ENCODE results near the gene ZNF33A.
"Not testable (repeated sequence)": the region's sequence is repeated elsewhere in the genome, so short reads cannot be mapped to it uniquely, and the experiment has no call there.

Gene ZNF33A

DNA sequence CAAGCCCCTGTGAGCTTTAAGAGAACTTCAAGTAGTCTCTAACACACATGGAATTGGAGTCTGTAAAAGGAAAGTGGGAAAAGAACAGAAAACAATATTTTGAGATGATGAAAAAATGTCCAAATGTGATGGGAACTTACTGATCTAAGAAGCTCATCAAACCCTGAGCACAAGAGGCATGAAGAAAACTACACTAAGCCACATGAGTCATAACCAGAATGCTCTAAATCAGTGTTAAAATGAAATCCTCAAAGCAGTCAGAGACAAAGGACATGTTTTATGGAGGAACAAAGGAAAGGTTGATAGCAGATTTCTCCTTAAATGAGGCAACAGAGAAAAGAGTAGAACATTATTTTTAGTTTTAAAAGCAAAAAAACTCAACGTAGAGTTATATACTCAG lies 37.2 kb downstream of the ZNF33A start:
- no peak for DNase-seq

DNA sequence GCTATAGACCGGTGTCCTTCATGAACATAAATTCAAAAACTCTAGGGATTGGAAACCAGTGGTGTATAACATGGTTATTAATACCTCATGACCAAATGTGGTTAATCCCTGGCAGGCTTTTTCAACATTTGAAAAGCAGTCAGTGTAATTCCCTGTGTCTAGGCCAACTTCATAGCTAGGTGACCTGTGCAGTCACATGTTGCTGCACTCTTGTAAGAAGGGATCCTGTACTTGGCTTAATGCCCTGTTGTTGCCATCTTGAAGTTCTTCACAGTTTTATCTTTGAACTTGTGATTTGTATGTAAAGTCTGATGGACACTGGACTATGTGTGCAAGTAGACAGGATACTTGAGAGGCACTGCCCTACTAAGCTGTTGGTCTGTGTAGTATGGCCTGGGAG lies 39.7 kb downstream of the ZNF33A start:
- DNase-seq = no peak

DNA sequence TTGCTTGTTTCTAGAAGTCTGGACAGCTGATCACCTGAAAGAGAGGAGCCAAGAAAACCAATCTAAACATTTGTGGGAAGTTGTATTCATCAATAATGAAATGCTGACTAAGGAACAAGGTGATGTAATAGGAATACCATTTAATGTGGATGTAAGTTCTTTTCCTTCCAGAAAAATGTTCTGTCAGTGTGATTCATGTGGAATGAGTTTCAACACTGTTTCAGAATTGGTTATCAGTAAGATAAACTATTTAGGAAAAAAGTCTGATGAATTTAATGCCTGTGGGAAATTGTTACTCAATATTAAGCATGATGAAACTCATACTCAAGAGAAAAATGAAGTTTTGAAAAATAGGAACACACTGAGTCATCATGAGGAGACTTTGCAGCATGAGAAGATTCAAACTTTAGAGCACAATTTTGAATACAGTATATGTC lies 43.9 kb downstream of the ZNF33A start:
- no peak for DNase-seq

DNA sequence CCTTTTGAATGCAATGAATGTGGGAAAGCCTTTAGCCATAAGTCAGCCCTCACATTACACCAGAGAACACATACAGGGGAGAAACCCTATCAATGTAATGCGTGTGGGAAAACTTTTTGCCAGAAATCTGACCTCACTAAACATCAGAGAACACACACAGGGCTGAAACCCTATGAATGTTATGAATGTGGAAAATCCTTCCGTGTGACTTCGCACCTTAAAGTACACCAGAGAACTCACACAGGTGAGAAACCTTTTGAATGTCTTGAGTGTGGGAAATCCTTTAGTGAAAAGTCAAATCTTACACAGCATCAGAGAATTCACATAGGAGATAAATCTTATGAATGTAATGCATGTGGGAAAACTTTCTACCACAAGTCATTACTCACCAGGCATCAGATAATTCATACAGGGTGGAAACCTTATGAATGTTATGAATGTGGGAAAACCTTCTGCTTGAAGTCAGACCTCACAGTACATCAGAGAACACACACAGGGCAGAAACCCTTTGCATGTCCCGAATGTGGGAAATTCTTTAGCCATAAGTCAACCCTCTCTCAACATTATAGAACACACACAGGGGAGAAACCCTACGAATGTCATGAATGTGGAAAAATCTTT lies 44.9 kb downstream of the ZNF33A start:
- not testable (repeated sequence) for DNase-seq

DNA sequence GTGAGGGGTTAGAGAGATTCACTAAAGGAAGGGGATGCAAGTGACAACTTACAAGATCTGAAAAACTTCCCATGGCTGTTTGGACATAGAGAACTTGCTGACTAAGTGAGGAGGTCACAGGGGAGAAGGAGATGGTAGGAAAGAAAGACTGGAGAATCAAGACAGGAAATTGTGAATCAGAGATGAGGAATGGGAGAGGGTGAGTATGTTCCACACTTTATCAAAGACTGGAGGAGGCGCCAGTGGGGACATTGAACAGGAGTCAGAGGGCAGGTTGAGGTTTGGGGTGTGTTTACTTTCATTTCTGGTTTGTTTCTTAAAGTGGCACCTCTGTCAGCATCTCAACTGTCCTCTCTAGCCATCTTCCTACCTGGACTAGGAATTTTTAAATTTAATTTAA lies 59.2 kb downstream of the ZNF33A start:
- not testable (repeated sequence) for DNase-seq

DNA sequence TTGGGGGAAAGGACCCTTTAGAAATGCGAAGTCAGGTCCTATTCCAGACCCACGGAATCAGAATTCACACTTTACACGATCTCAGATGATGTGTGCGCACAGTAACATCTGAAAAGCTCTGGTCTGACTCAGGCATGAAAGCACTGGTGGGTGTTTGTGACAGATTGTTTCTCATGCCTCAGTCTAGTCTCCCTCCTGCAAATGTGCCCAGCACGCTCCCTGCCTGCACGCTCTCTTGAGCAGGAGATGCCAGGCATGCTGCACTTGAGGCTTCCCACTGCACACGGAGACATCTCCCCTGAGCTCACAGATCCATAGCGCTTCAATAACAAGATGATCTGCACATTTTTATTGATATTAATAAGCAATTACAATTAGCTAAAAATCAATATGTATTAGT lies 60.0 kb downstream of the ZNF33A start:
- DNase-seq = no peak

DNA sequence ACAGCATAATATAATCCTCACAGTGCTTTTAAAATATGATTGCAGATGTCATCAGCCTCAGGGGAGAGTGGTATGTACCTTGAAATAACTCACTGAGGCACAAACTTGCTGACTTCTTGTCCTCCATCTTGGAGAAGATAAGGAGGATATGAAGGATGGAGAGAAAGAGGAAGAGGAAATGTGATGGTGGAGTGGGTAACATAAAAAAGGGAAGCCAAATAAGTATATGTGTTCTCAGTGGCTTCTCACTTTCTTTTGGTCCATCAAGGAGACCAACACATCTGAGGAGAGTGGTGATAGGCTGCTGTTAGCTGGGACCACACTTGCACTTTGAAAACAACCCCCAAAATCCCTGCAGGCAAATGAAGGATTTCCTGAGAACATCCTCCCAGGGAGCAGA lies 62.1 kb downstream of the ZNF33A start:
- no peak for DNase-seq

DNA sequence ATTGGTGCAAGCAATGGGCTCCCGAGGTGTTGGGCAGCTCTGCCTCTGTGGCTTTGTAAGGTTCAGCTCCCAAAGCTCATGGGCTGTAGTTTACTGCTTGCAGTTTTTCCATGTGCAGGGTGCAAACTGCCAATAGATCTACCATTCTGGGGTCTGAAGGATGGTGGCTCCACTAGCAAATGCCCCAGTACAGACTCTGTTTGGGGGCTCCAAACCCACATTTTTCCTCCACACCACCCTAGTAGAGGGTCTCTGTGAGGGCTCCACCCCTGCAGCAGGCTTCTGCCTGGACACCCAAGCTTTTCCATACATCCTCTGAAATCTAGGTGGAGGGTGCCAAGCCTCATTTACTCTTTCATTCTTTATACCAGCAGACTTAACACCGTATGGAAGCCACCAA lies 66.2 kb downstream of the ZNF33A start:
- DNase-seq = no peak

DNA sequence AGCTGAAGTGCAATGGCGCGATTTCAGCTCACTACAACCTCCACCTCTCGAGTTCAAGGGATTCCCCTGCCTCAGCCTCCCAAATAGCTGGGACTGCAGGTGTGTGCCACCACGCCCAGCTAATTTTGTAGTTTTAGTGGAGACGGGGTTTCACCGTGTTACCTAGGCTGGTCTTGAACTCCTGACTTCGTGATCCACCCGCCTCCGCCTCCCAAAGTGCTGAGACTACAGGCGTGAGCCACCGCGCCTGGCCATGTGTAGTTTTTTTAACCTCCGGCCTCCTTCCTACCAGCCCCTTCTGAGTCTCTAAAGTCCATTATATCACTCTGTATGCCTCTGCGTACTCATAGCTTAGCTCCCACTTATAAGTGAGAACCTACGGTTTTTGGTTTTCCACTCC lies 82.8 kb downstream of the ZNF33A start:
- DNase-seq = not testable (repeated sequence)

DNA sequence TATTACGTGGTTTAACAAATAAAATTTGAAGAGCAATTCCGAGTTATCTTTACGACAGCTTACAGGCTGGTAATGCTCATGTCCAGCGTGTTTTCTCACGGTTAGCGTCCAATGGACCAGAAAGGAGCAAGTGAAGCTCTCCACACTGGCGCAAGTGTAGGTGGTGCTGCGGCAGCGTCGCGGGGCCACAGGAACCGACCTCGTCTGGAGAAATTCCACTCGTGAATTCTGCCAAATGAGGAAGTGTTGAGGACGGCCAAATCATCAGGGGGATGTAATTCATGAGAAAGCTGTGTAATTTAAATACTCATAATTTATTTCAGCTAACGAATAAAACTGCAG lies 83.3 kb downstream of the ZNF33A start:
- no peak for DNase-seq

DNA sequence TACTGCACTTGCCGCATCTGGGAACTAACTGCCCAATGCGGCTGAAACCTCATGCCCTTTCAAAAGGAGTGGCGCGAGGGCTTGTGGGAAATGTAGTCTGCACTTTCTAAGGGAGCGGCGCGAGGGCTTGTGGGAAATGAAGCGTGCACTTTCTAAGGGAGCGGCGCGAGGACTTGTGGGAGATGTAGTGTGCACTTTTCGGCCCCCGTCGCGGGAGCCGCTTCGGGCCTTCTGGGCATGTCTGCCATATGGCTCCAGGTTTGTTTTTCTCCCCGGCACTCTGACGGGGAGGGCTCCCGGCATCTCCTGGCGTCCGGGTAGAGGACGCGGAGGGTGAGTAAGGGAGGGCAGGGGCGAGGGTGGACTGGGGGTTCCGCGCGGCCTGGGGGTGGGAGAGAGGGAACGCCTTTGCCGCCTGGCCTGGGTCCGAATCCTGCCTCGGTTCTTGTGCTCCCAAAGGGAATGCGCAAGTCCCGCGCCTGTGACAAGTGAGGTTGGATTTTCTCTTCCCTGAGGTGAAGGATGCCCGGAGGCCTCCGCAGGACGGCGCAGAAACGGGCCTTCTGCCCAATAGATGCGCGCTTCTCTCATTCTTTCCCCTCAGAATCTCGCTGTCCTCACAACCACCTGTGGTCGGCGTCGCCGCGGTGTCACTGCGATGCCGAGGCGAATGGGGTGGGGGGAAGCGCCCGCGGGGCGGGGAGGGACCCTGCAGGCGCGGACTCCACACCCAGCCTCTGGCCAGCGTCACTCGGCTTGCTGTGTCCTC lies 83.9 kb downstream of the ZNF33A start, which contains the start of gene ZNF37A:
TSS of gene ZNF37A (plus strand) at position 180 of the 769 bp plus-strand sequence. CDS start 2,281 bp downstream, outside the sequence.
- DNase-seq = peak; percentile 9

DNA sequence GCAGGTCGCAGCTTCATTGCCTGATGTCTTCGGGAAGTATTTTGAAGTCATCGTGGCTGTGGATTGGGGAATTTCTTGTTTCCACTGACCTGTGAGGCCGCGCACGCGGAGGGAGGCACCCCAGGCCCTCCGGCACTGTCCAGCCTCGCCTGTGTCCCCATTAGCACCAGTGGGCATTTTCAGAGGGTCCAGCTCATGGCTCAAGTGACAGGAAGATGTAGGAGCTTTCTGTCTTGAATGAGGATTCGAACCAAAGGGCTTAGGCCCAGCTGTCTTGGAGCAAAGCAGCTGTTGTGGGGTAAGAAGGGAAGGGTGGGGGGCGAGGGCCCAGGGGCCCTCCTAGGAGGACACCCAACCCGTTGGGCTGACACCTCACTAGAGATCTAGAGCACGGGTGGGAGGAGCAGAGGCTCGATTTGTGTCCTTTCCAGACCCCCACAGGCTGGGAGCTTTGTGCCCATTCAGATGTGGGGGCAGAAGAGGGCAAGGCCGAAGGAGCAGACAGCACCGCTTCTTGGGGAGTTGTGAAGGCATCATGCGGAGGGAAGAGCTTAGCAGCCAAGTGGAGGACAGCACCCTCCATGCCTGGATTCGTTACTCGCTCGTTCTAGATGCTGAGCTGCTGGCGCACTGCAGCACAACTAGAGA lies 84.6 kb downstream of the ZNF33A start:
- no peak for DNase-seq

DNA sequence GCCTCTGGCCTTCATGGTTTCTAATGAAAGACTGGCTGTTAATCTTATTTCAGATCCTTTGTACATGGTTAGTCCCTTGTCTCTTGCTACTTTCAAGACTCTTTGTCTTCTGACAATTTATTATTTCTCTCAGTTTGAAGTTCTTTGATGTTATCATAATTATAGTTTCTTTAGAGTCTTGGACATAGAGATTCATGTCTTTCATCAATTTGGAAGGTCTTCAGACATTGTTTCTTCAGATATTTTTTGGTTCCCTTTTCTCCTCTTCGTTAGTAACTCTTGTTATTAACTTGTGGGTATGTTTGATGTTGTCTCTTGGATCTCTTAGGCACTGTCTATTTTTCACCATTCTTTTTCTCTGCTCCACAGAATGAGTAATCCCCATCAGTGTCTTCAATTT lies 92.4 kb downstream of the ZNF33A start:
- DNase-seq = no peak

DNA sequence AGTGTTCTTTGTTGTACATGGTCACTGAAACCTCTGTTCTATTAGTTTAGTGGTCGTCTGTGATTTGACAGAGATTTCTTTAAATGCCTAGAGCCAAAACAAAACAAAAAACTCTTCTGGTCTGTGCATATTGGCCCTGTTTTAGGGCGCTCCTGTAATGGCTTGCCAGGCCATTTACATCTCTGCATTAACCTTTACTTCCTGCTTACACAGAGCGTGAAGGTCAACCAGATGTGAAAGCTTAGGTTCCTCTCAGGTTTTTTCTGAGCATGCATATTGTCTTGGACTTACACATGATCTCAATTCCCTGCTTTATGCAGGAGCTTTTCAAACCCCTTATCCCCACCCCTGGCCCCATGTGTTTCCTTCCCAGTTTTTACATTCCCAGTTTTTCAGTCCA lies 93.3 kb downstream of the ZNF33A start:
- DNase-seq = no peak

DNA sequence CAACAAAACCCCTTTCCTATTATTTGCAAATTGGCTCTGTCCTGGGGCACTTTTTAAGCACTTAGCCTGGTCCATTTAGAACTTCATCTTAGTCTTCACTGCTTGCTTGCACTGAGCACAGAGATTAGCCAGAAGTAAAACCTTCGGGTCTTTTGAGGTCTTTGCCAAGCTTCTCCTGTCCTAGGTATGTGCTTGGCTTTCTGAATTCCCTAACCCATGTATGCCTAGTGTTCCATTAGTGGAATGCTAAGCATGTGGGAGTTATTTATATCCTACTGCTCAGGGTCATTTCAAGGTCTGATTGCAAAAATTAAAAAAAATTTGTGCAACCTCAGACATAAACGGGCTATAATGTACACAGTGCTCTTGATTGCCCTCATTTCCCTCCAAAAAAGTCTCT lies 101.7 kb downstream of the ZNF33A start:
- no peak for DNase-seq

Data from NCI-H187 treated with DMSO at 0.1 percent for 48 hours (cell line).